PC-3 (cell line): Measurements from ENCODE around the gene CEBPB. TPM values are rescaled to one million over a fixed set of nuclear protein-coding genes. Genes with fewer than 3 reads are reported as not detected.

Experiments
- ATAC-seq: fragments of 200-7000 bp; cut with Tn5 transposase; 2 replicates; pipeline ENCODE4 v1.9.1; 2020; ENCODE audit warnings: mild to moderate bottlenecking, moderate library complexity
- BruUV-seq: library from RNA; stranded (reverse); fragments of 400-500 nt; replicated peaks from 2 replicates; lab custom pipeline; 2021; lab: Mats Ljungman, UMichigan
- CTCF ChIA-PET: fragments of 300-600 bp; sonication (Branson Sonifier 250); formaldehyde crosslinking; loops from one replicate; lab custom pipeline; 2022; ENCODE audit warnings: antibody characterized with exemption; lab: Charles Lee
- POLR2A ChIA-PET: fragments of 300-600 bp; sonication (Branson Sonifier 250); formaldehyde crosslinking; loops from one replicate; lab custom pipeline; 2022; ENCODE audit warnings: antibody characterized with exemption; ENCODE audit not compliant: unreplicated experiment; lab: Charles Lee
- DNase-seq: peaks from one replicate; pipeline ENCODE4 v3.0.0-alpha.2; 2015
- H2AFZ ChIP-seq: fragments of 300-600 bp; sonication (generic); 2 replicates; pipeline ENCODE4 v1.6.0; 2016; ENCODE audit warnings: antibody characterized with exemption, low read length
- H3F3A ChIP-seq: fragments of 300-600 bp; sonication (generic); one replicate; pipeline ENCODE4 v1.6.0; 2017; ENCODE audit warnings: antibody characterized with exemption, low read length, control low read depth, mild to moderate bottlenecking; ENCODE audit not compliant: unreplicated experiment
- H3K27ac ChIP-seq: fragments of 300-600 bp; sonication (generic); 2 replicates; pipeline ENCODE4 v1.5.1; 2016; ENCODE audit warnings: mild to moderate bottlenecking, low read length
- H3K27me3 ChIP-seq: fragments of 300-600 bp; sonication (generic); 2 replicates; pipeline ENCODE4 v1.6.1; 2016; ENCODE audit warnings: low read length, mixed read lengths
- H3K36me3 ChIP-seq: fragments of 300-600 bp; sonication (generic); 2 replicates; pipeline ENCODE4 v1.6.1; 2016; ENCODE audit warnings: low read depth, mixed run types, low read length, mixed read lengths
- H3K4me1 ChIP-seq: fragments of 300-600 bp; sonication (generic); 2 replicates; pipeline ENCODE4 v1.5.1; 2016; ENCODE audit warnings: low read length; ENCODE audit not compliant: insufficient read depth
- H3K4me2 ChIP-seq: fragments of 300-600 bp; sonication (generic); 2 replicates; pipeline ENCODE4 v1.6.0; 2016; ENCODE audit warnings: low read length
- H3K4me3 ChIP-seq: fragments of 300-600 bp; sonication (generic); 2 replicates; pipeline ENCODE4 v1.5.1; 2016; ENCODE audit warnings: mild to moderate bottlenecking, low read length, mixed read lengths
- H3K79me2 ChIP-seq: fragments of 300-600 bp; sonication (generic); 2 replicates; pipeline ENCODE4 v1.6.1; 2017; ENCODE audit warnings: low read length, mixed read lengths
- H3K9ac ChIP-seq: fragments of 300-600 bp; sonication (generic); 2 replicates; pipeline ENCODE4 v1.6.0; 2016; ENCODE audit warnings: mild to moderate bottlenecking, low read length
- H3K9me2 ChIP-seq: fragments of 300-600 bp; sonication (generic); replicated peaks from 2 replicates; pipeline ENCODE4 v1.6.1; 2016; ENCODE audit warnings: mixed run types, low read length, mixed read lengths
- H3K9me3 ChIP-seq: fragments of 300-600 bp; sonication (generic); 2 replicates; pipeline ENCODE4 v1.6.1; 2016; ENCODE audit warnings: low read length, mixed read lengths
- H4K20me1 ChIP-seq: fragments of 300-600 bp; sonication (generic); 2 replicates; pipeline ENCODE4 v1.6.1; 2016; ENCODE audit warnings: low read length, mixed read lengths
- CTCF ChIP-seq: fragments of 300-600 bp; sonication (generic); conservative IDR thresholded peaks from 2 replicates; pipeline ENCODE4 v1.5.1; 2017; ENCODE audit warnings: antibody characterized with exemption, low read depth, mild to moderate bottlenecking, low read length
- EZH2phosphoT487 ChIP-seq: fragments of 300-600 bp; sonication (generic); IDR thresholded peaks from 2 replicates; pipeline ENCODE4 v1.6.1; 2018; ENCODE audit warnings: mild to moderate bottlenecking, antibody characterized with exemption, low read length, borderline replicate concordance
- intact Hi-C: fragments of 100-400 bp; cut with micrococcal nuclease; formaldehyde crosslinking; loops from 2 replicates; pipeline ENCODE4 v1.9.0; 2023
- total RNA-seq: library from RNA; depleted of rRNA; stranded (reverse); fragments of >200 nt; gene quantifications from 2 replicates; pipeline ENCODE4 v1.2.3, GENCODE V29; 2014

Gene CEBPB
- total RNA-seq, 1 experiment from 2014 or later, result 103 TPM

GRCh38 chr20:50165684-50166554 lies 24.7 kb upstream of the CEBPB start:
- TF ChIP-seq EZH2phosphoT487 (no peak), CTCF (peak; percentile 15; the same call in 1 of the 2 replicates)
- BruUV-seq, result TSS peak; percentile 87
- peak; percentile 89 for ATAC-seq
- Histone ChIP-seq H3K27ac (peak overlapping the region; percentile 81), H3K4me1 (peaks cover 42% of the 10 kb centered on the region), H3F3A (peaks cover 3% of the 10 kb centered on the region), H3K9me3 (no peaks in the 10 kb centered on the region), H3K27me3 (no peaks in the 10 kb centered on the region), H3K9me2 (no peaks in the 10 kb centered on the region), H3K9ac (peak overlapping the region; percentile 58), H3K4me3 (peak overlapping the region; percentile 66), H3K79me2 (no peaks in the 10 kb centered on the region), H3K36me3 (no peaks in the 10 kb centered on the region), H4K20me1 (no peaks in the 10 kb centered on the region), H2AFZ (peak overlapping the region; percentile 63), H3K4me2 (peak overlapping the region; percentile 86)
- POLR2A ChIA-PET, result interaction anchor here (0.7 to 1.1 kb wide), 2 partner anchors 13 to 25 kb away, joined by 5 to 12 read pairs; partner anchors contain the start of gene PEDS1
- DNase-seq, result peak; percentile 100
- intact Hi-C loops, result loop anchor here (2.0 to 5.0 kb wide), 2 partner anchors 13 to 184 kb away; partner anchors contain the start of genes PEDS1 and SNAI1
- CTCF ChIA-PET, result interaction anchor here (0.5 to 1.4 kb wide), 5 partner anchors 12 to 765 kb away, joined by 6 to 21 read pairs (median 9); partner anchors contain the start of genes ADNP and PEDS1

- H3K27ac ChIP-seq, result no peak overlapping the region
- TF ChIP-seq CTCF (peak; percentile 99), EZH2phosphoT487 (no peak)
- peak; percentile 42 for ATAC-seq
- peaks cover 26% of the 10 kb centered on the region for H3K4me1 ChIP-seq
- no TSS peak for BruUV-seq
- H3K4me2 ChIP-seq, result no peak overlapping the region
- H3K9me3 ChIP-seq, result no peaks in the 10 kb centered on the region
- H3F3A ChIP-seq, result peaks cover under 1% of the 10 kb centered on the region
- ChIA-PET CTCF (interaction anchor here (0.6 to 2.6 kb wide), 5 partner anchors 15 to 190 kb away, joined by 3 to 26 read pairs (median 4); partner anchors contain the start of gene PEDS1), POLR2A (no interaction called here)
- no peaks in the 10 kb centered on the region for H3K9me2 ChIP-seq
- intact Hi-C loops, result loop anchor here (1.0 to 5.0 kb wide), 2 partner anchors 48 to 187 kb away; partner anchors contain the start of gene SNAI1
- H2AFZ ChIP-seq, result no peak overlapping the region
- no peak overlapping the region for H3K4me3 ChIP-seq
- no peak overlapping the region for H3K9ac ChIP-seq
- peak; percentile 99 for DNase-seq
- no peaks in the 10 kb centered on the region for H3K27me3 ChIP-seq
- H4K20me1 ChIP-seq, result no peaks in the 10 kb centered on the region
- no peaks in the 10 kb centered on the region for H3K36me3 ChIP-seq
- H3K79me2 ChIP-seq, result no peaks in the 10 kb centered on the region
These were observed 21.3 kb upstream of the CEBPB start for GRCh38 chr20:50169329-50169823.
